T-cell (primary cell): ENCODE measurements around the gene ZFAND5. TPM values are rescaled to one million over a fixed set of nuclear protein-coding genes. Genes with fewer than 3 reads are reported as not detected.

Experiments
- ATAC-seq, 4 experiments: fragments of 200-7000 bp in 3 of 4; fragments of 150-1000 bp in 1 of 4; cut with Tn5 transposase; replicated peaks in 1 of 4; 1 replicate in 3 of 4; 2 replicates in 1 of 4; pipeline ENCODE4 v1.10.0; 2021; ENCODE audit warnings: moderate library complexity in 3 of 4, mild to moderate bottlenecking in 2 of 4, moderate number of reproducible peaks in 1 of 4
- CTCF ChIA-PET, 2 donors: fragments of 300-600 bp; sonication (Branson Sonifier 250); formaldehyde crosslinking; loops; one replicate each; lab custom pipeline; 2022; ENCODE audit warnings: antibody characterized with exemption in 2 of 2; lab: Charles Lee
- POLR2A ChIA-PET, 2 donors: fragments of 300-600 bp; sonication (Branson Sonifier 250); formaldehyde crosslinking; loops; one replicate each; lab custom pipeline; 2022; ENCODE audit warnings: antibody characterized with exemption in 2 of 2; lab: Charles Lee
- DNase-seq, 35 experiments: peaks; one replicate each; pipeline versions ENCODE4 v3.0.0 to v3.0.0-alpha.2; 2013 to 2023
- H3K27ac ChIP-seq: one replicate; pipeline ENCODE4 v1.5.1; 2013; ENCODE audit warnings: low read length
- H3K27me3 ChIP-seq, 2 experiments: replicated peaks in 1 of 2; 1 replicate in 1 of 2; 2 replicates in 1 of 2; pipeline versions ENCODE4 v1.6.1 to v1.7.0; 2013; ENCODE audit warnings: low read length in 1 of 2, mixed read lengths in 1 of 2; ENCODE audit not compliant: control insufficient read depth in 2 of 2, insufficient read depth in 2 of 2; ENCODE audit errors: extremely low read depth in 1 of 2
- H3K36me3 ChIP-seq, 2 donors: 1 replicate in 1 of 2; 2 replicates in 1 of 2; pipeline versions ENCODE4 v1.6.1 to v1.7.0; 2013; ENCODE audit warnings: low read length in 1 of 2; ENCODE audit not compliant: control insufficient read depth in 2 of 2, insufficient read depth in 1 of 2; ENCODE audit errors: extremely low read depth in 1 of 2
- H3K4me1 ChIP-seq, 2 experiments: 1 replicate in 1 of 2; 2 replicates in 1 of 2; pipeline versions ENCODE4 v1.6.1 to v1.7.0; 2013; ENCODE audit warnings: low read length in 2 of 2, mixed read lengths in 1 of 2; ENCODE audit not compliant: insufficient read depth in 2 of 2, control insufficient read depth in 1 of 2; ENCODE audit errors: extremely low read depth in 1 of 2
- H3K4me3 ChIP-seq, 2 donors: 1 replicate in 1 of 2; 2 replicates in 1 of 2; pipeline versions ENCODE4 v1.5.1 to v1.7.0; 2013; ENCODE audit warnings: mild to moderate bottlenecking in 2 of 2, low read length in 1 of 2, moderate library complexity in 1 of 2; ENCODE audit not compliant: control insufficient read depth in 1 of 2; ENCODE audit errors: extremely low read depth in 1 of 2
- H3K9me3 ChIP-seq: 2 replicates; pipeline ENCODE4 v1.7.0; 2013
- H3K27ac Mint-ChIP-seq, 2 donors: one replicate each; pipeline ENCODE4 v1.8.0; 2020 to 2021; ENCODE audit warnings: mild to moderate bottlenecking in 2 of 2, mixed read lengths in 2 of 2
- H3K27me3 Mint-ChIP-seq, 2 donors: one replicate each; pipeline ENCODE4 v1.8.0; 2021 to 2022; ENCODE audit warnings: mixed read lengths in 2 of 2
- H3K36me3 Mint-ChIP-seq: one replicate; pipeline ENCODE4 v1.8.0; 2021; ENCODE audit warnings: mixed read lengths
- H3K4me1 Mint-ChIP-seq, 3 donors: one replicate each; pipeline ENCODE4 v1.8.0; 2020 to 2022; ENCODE audit warnings: mixed read lengths in 3 of 3, mild to moderate bottlenecking in 1 of 3
- H3K4me3 Mint-ChIP-seq, 3 donors: one replicate each; pipeline ENCODE4 v1.8.0; 2020 to 2022; ENCODE audit warnings: mild to moderate bottlenecking in 3 of 3, mixed read lengths in 3 of 3, moderate library complexity in 3 of 3
- H3K9me3 Mint-ChIP-seq, 3 donors: one replicate each; pipeline ENCODE4 v1.8.0; 2020 to 2022; ENCODE audit warnings: mixed read lengths in 3 of 3
- WGBS: methylation state at CpG from one replicate; pipeline ENCODE4 v1.1.5; 2013; ENCODE audit warnings: missing lambda C conversion rate; ENCODE audit not compliant: insufficient coverage; 5-methylcytosine and 5-hydroxymethylcytosine counted together
- total RNA-seq, 35 experiments: library from RNA in 6 of 35; stranded (reverse) in 6 of 35; fragments of 120-200 nt in 1 of 35; gene quantifications; one replicate each; pipeline versions ENCODE4 v1.2.1 to v1.2.4 and lab custom pipeline; 2013 to 2026

ZFAND5 gene
- total RNA-seq, 5 donors from 2014 or later (not counting 1 experiment from before 2014, with no cell fraction given): 112 to 275 (median 118) TPM

DNA sequence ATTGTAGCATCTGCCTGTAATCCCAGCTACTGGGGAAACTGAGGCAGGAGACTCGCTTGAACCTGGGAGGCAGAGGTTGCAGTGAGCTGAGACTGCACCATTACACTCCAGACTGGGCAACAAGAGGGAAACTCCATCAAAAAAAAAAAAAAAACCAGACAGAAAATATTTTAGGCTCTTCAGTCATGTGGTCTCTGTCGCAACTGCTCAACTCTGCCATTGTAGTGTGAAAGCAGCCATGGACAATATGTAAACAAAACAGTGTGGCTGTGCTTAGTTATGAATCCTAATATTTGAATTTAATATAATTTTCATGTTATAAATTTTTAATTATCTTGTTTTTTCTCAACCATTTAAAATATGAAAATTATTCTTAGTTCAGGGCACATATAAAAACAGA lies 38.4 kb downstream of the ZFAND5 start:
- H3K4me3 ChIP-seq: no peak overlapping the region
- ATAC-seq (no peak), DNase-seq (no peak)
- no CpG with 5 or more reads among the region's 2 CpGs for WGBS
- Mint-ChIP-seq H3K27me3 (peaks cover 0 to 2% of the 10 kb centered on the region in 2 donors), H3K9me3 (no peaks in the 10 kb centered on the region), H3K4me3 (no peak overlapping the region), H3K27ac (no peak overlapping the region), H3K36me3 (no peaks in the 10 kb centered on the region), H3K4me1 (no peaks in the 10 kb centered on the region)
- ChIA-PET CTCF (interaction anchor here (0.6 kb wide), 2 partner anchors 18 to 510 kb away, joined by 3 read pairs; no protein-coding TSS in a partner anchor), POLR2A (interaction anchor here in 1 of 2 donors (0.7 kb wide), 1 partner anchor 30 kb away, joined by 4 read pairs; no protein-coding TSS in a partner anchor)
- H3K27ac ChIP-seq: no peak overlapping the region
- H3K27me3 ChIP-seq: peaks cover 0 to 6% of the 10 kb centered on the region in 2 experiments
- no peaks in the 10 kb centered on the region for H3K4me1 ChIP-seq
- no peaks in the 10 kb centered on the region for H3K36me3 ChIP-seq
- H3K9me3 ChIP-seq: no peaks in the 10 kb centered on the region

- Histone ChIP-seq H3K9me3 (no peaks in the 10 kb centered on the region), H3K27me3 (peaks cover 0 to 6% of the 10 kb centered on the region in 2 experiments), H3K27ac (no peak overlapping the region), H3K36me3 (no peaks in the 10 kb centered on the region), H3K4me1 (no peaks in the 10 kb centered on the region), H3K4me3 (no peak overlapping the region)
- H3K4me3 Mint-ChIP-seq: no peak overlapping the region
- no peaks in the 10 kb centered on the region for H3K9me3 Mint-ChIP-seq
- no peaks in the 10 kb centered on the region for H3K4me1 Mint-ChIP-seq
- H3K36me3 Mint-ChIP-seq: no peaks in the 10 kb centered on the region
- ChIA-PET POLR2A (no interaction called here), CTCF (no interaction called here)
- no peak for ATAC-seq
- H3K27ac Mint-ChIP-seq: no peak overlapping the region
- H3K27me3 Mint-ChIP-seq: peaks cover 0 to 2% of the 10 kb centered on the region in 2 donors
- no CpG with 5 or more reads among the region's 3 CpGs for WGBS
- DNase-seq: no peak
Observed at GRCh38 chr9:72324974-72325373, 40.0 kb downstream of the ZFAND5 start.

DNA sequence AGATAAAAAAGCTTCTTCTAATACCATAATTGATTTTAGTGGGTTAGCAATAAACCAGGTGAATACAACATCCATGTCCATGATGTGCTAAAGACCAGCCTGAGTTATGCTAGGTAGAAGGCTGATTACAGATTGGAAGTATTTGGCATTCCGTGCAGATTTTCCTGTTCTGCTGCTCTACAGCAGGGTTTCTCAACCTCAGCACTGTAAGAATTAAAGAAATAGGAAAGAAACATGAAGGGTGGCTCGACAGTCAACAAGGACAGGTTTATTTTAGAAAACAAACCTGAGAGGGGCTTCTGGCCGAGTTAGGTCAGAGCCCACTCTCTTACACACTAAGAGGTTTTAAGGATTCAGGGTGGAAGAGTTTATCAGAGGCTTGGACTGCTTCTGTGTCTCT lies 42.3 kb downstream of the ZFAND5 start:
- Mint-ChIP-seq H3K9me3 (no peaks in the 10 kb centered on the region), H3K4me3 (no peak overlapping the region), H3K36me3 (no peaks in the 10 kb centered on the region), H3K27ac (no peak overlapping the region), H3K27me3 (peaks cover 0 to 2% of the 10 kb centered on the region in 2 donors), H3K4me1 (no peaks in the 10 kb centered on the region)
- Histone ChIP-seq H3K9me3 (no peaks in the 10 kb centered on the region), H3K27ac (no peak overlapping the region), H3K4me1 (no peaks in the 10 kb centered on the region), H3K36me3 (no peaks in the 10 kb centered on the region), H3K4me3 (no peak overlapping the region), H3K27me3 (peaks cover 0 to 6% of the 10 kb centered on the region in 2 experiments)
- ChIA-PET CTCF (no interaction called here), POLR2A (no interaction called here)
- no peak for DNase-seq
- ATAC-seq: no peak
- WGBS: no CpG with 5 or more reads among the region's 3 CpGs

- ChIA-PET POLR2A (no interaction called here), CTCF (no interaction called here)
- no peaks in the 10 kb centered on the region for H3K9me3 ChIP-seq
- WGBS: 88% methylated on average over 2 of the region's 2 CpGs
- Mint-ChIP-seq H3K27me3 (peaks cover 0 to 2% of the 10 kb centered on the region in 2 donors), H3K4me3 (no peak overlapping the region), H3K27ac (no peak overlapping the region), H3K4me1 (no peaks in the 10 kb centered on the region), H3K36me3 (no peaks in the 10 kb centered on the region), H3K9me3 (no peaks in the 10 kb centered on the region)
- no peaks in the 10 kb centered on the region for H3K36me3 ChIP-seq
- no peak overlapping the region for H3K27ac ChIP-seq
- no peaks in the 10 kb centered on the region for H3K4me1 ChIP-seq
- H3K27me3 ChIP-seq: peaks cover 0 to 6% of the 10 kb centered on the region in 2 experiments
- no peak overlapping the region for H3K4me3 ChIP-seq
- DNase-seq (no peak), ATAC-seq (no peak)
Observed at GRCh38 chr9:72322259-72322658, 42.7 kb downstream of the ZFAND5 start.

DNA sequence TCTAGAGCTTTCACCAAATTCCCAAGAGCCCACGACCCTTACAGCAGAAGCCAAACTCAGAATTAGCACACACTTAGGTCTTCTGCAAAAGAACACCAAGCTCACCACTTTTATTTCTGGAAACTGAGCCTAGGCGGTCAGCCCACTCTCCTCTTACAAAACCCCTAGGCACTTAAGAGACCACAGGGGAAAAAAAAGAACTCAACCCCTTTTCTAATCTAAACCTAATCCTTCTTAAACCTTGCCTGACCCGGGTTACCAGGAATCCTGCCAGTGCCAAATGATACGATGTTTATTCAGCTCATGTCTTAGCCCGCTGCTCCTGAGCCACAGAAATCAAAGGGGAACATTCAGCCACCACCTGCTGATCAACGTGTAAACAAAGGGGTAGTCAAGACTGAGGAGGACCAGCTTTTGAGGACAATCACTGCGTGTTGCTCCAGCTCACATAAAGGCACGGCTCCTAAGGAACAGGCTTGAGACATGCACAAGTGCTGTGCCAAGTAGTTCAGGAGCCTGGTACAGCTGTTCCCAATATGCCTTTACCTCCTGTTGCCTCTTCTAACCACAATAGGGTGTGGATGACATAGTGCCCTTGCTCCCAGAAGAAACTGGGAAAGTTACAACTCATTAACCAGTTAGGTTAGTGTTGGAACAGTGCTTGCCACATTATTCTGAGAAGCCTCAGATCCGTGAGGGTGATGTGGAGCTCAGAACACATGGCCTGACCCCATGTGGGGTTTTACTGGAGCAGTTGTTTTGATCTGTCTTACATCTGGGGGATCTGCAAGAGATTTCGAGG lies 49.3 kb downstream of the ZFAND5 start:
- CTCF ChIA-PET: interaction anchor here (0.7 kb wide), 2 partner anchors 697 to 803 kb away, joined by 4 read pairs; no protein-coding TSS in a partner anchor
- POLR2A ChIA-PET: interaction anchor here in 1 of 2 donors (0.6 kb wide), 1 partner anchor 112 kb away, joined by 3 read pairs; no protein-coding TSS in a partner anchor

GRCh38 chr9:72315089-72315509 lies 49.9 kb downstream of the ZFAND5 start:
- H3K27me3 ChIP-seq: no peaks in the 10 kb centered on the region
- Mint-ChIP-seq H3K36me3 (no peaks in the 10 kb centered on the region), H3K4me3 (no peak overlapping the region), H3K9me3 (no peaks in the 10 kb centered on the region), H3K27ac (no peak overlapping the region), H3K4me1 (no peaks in the 10 kb centered on the region), H3K27me3 (no peaks in the 10 kb centered on the region)
- no peak overlapping the region for H3K4me3 ChIP-seq
- no peaks in the 10 kb centered on the region for H3K9me3 ChIP-seq
- H3K27ac ChIP-seq: no peak overlapping the region
- H3K36me3 ChIP-seq: no peaks in the 10 kb centered on the region
- DNase-seq: no peak
- 63% methylated on average over 5 of the region's 5 CpGs for WGBS
- ChIA-PET POLR2A (no interaction called here), CTCF (no interaction called here)
- ATAC-seq: no peak
- no peaks in the 10 kb centered on the region for H3K4me1 ChIP-seq

More for the DNA sequence above, 49.3 kb downstream of the ZFAND5 start:
- no peak overlapping the region for H3K4me3 Mint-ChIP-seq
- DNase-seq (no peak), ATAC-seq (no peak)
- no peaks in the 10 kb centered on the region for H3K36me3 Mint-ChIP-seq
- H3K4me1 Mint-ChIP-seq: no peaks in the 10 kb centered on the region
- no peaks in the 10 kb centered on the region for H3K9me3 ChIP-seq
- H3K9me3 Mint-ChIP-seq: no peaks in the 10 kb centered on the region
- H3K27me3 Mint-ChIP-seq: no peaks in the 10 kb centered on the region
- WGBS: 65% methylated on average over 7 of the region's 10 CpGs
- no peaks in the 10 kb centered on the region for H3K4me1 ChIP-seq
- H3K27ac Mint-ChIP-seq: no peak overlapping the region
- no peaks in the 10 kb centered on the region for H3K27me3 ChIP-seq
- no peak overlapping the region for H3K27ac ChIP-seq
- H3K4me3 ChIP-seq: no peak overlapping the region
- H3K36me3 ChIP-seq: no peaks in the 10 kb centered on the region
